Measurements from ENCODE around the gene PLIN5. TPM values are rescaled to one million over a fixed set of nuclear protein-coding genes. Genes with fewer than 3 reads are reported as not detected.

The PLIN5 gene
- total and polyA plus RNA-seq, 7 donors, result 0.69 to 10.0 (median 3.0) TPM

- 79 to 89% methylated on average over 18 of the region's 18 CpGs for WGBS, 2 donors
- DNase-seq, result no peak
- no peaks in the 10 kb centered on the region for H3K9me3 ChIP-seq
- no peak for TF ChIP-seq EP300 (IDR thresholded peaks at IDR 0.05)
- no peak overlapping the region for H3K4me3 ChIP-seq
- no peak overlapping the region for H3K27ac ChIP-seq
- H3K4me1 ChIP-seq, result no peaks in the 10 kb centered on the region
- H3K27me3 ChIP-seq, result no peaks in the 10 kb centered on the region
- intact Hi-C loops (cut with DNase I), result no loop called here
- H3K36me3 ChIP-seq, result no peaks in the 10 kb centered on the region
Measured at GRCh38 chr19:4550018-4550417, 15.0 kb upstream of the PLIN5 start.

- Histone ChIP-seq H3K4me1 (no peaks in the 10 kb centered on the region), H3K36me3 (no peaks in the 10 kb centered on the region), H3K9me3 (no peaks in the 10 kb centered on the region), H3K4me3 (no peak overlapping the region), H3K27ac (no peak overlapping the region), H3K27me3 (no peaks in the 10 kb centered on the region)
- TF ChIP-seq CTCF (IDR thresholded peaks at IDR 0.05) (no peak), POLR2A (IDR thresholded peaks at IDR 0.05) (no peak), POLR2AphosphoS5 (IDR thresholded peaks at IDR 0.05) (no peak), EP300 (IDR thresholded peaks at IDR 0.05) (no peak)
- WGBS, 2 donors, result 20 to 68% methylated on average over 14 of the region's 14 CpGs
- intact Hi-C loops (cut with DNase I), result no loop called here
- no peak for DNase-seq
Measured at GRCh38 chr19:4548238-4548584, 13.2 kb upstream of the PLIN5 start.

GRCh38 chr19:4547303-4548237 lies 12.5 kb upstream of the PLIN5 start:
- Histone ChIP-seq H3K27me3 (no peaks in the 10 kb centered on the region), H3K4me1 (no peaks in the 10 kb centered on the region), H3K36me3 (no peaks in the 10 kb centered on the region), H3K4me3 (no peak overlapping the region), H3K27ac (no peak overlapping the region), H3K9me3 (no peaks in the 10 kb centered on the region)
- intact Hi-C loops (cut with DNase I), result no loop called here
- 44 to 70% methylated on average over 32 of the region's 32 CpGs for WGBS, 2 donors
- no peak for TF ChIP-seq POLR2AphosphoS5 (IDR thresholded peaks at IDR 0.05)
- no peak for TF ChIP-seq CTCF (IDR thresholded peaks at IDR 0.05)
- no peak for TF ChIP-seq EP300 (IDR thresholded peaks at IDR 0.05)
- TF ChIP-seq POLR2A (IDR thresholded peaks at IDR 0.05), result no peak
- DNase-seq, result no peak

- Histone ChIP-seq H3K4me1 (no peaks in the 10 kb centered on the region), H3K27ac (no peak overlapping the region), H3K9me3 (peaks cover 0 to 6% (median 2%) of the 10 kb centered on the region in 4 donors), H3K36me3 (no peaks in the 10 kb centered on the region), H3K4me3 (no peak overlapping the region), H3K27me3 (no peaks in the 10 kb centered on the region)
- TF ChIP-seq POLR2AphosphoS5 (IDR thresholded peaks at IDR 0.05), result no peak
- TF ChIP-seq CTCF (IDR thresholded peaks at IDR 0.05), result no peak
- no peak for TF ChIP-seq POLR2A (IDR thresholded peaks at IDR 0.05)
- TF ChIP-seq EP300 (IDR thresholded peaks at IDR 0.05), result no peak
- intact Hi-C loops (cut with DNase I), result no loop called here
- 91 to 93% methylated on average over 87 of the region's 87 CpGs for WGBS, 2 donors
- no peak for DNase-seq
Measured at GRCh38 chr19:4543842-4544647, 9.0 kb upstream of the PLIN5 start.
